GM06990 (cell line): ENCODE measurements around the gene CLNK.

ENCODE experiments used
- DNase-seq: peaks from one replicate; pipeline ENCODE4 v3.0.0-alpha.2; 2011; ENCODE audit not compliant: insufficient read length; ENCODE audit errors: extremely low read depth
- H3K27me3 ChIP-seq: replicated peaks from 2 replicates; pipeline ENCODE4 v1.6.0; 2011; ENCODE audit warnings: low read length; ENCODE audit not compliant: control insufficient read depth, insufficient read depth
- H3K36me3 ChIP-seq: 2 replicates; pipeline ENCODE4 v1.5.1; 2011; ENCODE audit warnings: low read length; ENCODE audit not compliant: control insufficient read depth, insufficient read depth
- H3K4me3 ChIP-seq: replicated peaks from 2 replicates; pipeline ENCODE4 v1.5.1; 2011; ENCODE audit warnings: low read depth, mild to moderate bottlenecking, control low read depth, low read length
- CTCF ChIP-seq: IDR thresholded peaks from 2 replicates; pipeline ENCODE4 v1.5.1; 2011; ENCODE audit warnings: low read length, control low read depth, mild to moderate bottlenecking, inconsistent platforms; ENCODE audit not compliant: insufficient read depth, poor library complexity, severe bottlenecking

CLNK gene

GRCh38 chr4:10684631-10685030 is at the start of gene CLNK:
Gene CLNK, minus strand, starts transcription at chr4:10684768. Its CDS starts 16,899 bp downstream, at chr4:10667869.
- peak within 1 kb of the TSS; percentile 34 for H3K4me3 ChIP-seq

GRCh38 chr4:10733481-10734062 is 49.0 kb upstream of the CLNK start:
- DNase-seq: no peak
- no peaks in the 10 kb centered on the region for H3K27me3 ChIP-seq
- H3K4me3 ChIP-seq: no peak overlapping the region
- no peaks in the 10 kb centered on the region; the same call in 1 of the 2 replicates for H3K36me3 ChIP-seq
- no peak for TF ChIP-seq CTCF

More at GRCh38 chr4:10684631-10685030, at the start of gene CLNK:
- H3K36me3 ChIP-seq: no peaks in the 10 kb centered on the region
- DNase-seq: no peak
- no peaks in the 10 kb centered on the region for H3K27me3 ChIP-seq
- TF ChIP-seq CTCF: no peak

- TF ChIP-seq CTCF: no peak
- Histone ChIP-seq H3K4me3 (no peak overlapping the region), H3K27me3 (no peaks in the 10 kb centered on the region), H3K36me3 (no peaks in the 10 kb centered on the region; the same call in 1 of the 2 replicates)
- peak; percentile 34 for DNase-seq
Measured at GRCh38 chr4:10732914-10733415, 48.4 kb upstream of the CLNK start.

GRCh38 chr4:10732235-10732913 is 47.8 kb upstream of the CLNK start:
- DNase-seq: peak; percentile 40
- Histone ChIP-seq H3K27me3 (no peaks in the 10 kb centered on the region), H3K36me3 (no peaks in the 10 kb centered on the region; the same call in 1 of the 2 replicates), H3K4me3 (no peak overlapping the region)
- TF ChIP-seq CTCF: no peak

- no peak overlapping the region for H3K4me3 ChIP-seq
- no peaks in the 10 kb centered on the region for H3K27me3 ChIP-seq
- DNase-seq: no peak
- no peak for TF ChIP-seq CTCF
- no peaks in the 10 kb centered on the region; the same call in 1 of the 2 replicates for H3K36me3 ChIP-seq
Measured at GRCh38 chr4:10731690-10732089, 47.1 kb upstream of the CLNK start.
